GM11168 (cell line): Measurements from ENCODE around the gene EIF4G3.
"Not testable (repeated sequence)": the region's sequence is repeated elsewhere in the genome, so short reads cannot be mapped to it uniquely, and the experiment has no call there.

Source experiments
- in situ Hi-C: fragments of 300-500 bp; cut with MboI; formaldehyde crosslinking; loops from one replicate; pipeline ENCODE4 v1.12.0; 2022; ENCODE audit warnings: low sequenced_read_pairs; ENCODE audit not compliant: unreplicated experiment

The EIF4G3 gene

DNA sequence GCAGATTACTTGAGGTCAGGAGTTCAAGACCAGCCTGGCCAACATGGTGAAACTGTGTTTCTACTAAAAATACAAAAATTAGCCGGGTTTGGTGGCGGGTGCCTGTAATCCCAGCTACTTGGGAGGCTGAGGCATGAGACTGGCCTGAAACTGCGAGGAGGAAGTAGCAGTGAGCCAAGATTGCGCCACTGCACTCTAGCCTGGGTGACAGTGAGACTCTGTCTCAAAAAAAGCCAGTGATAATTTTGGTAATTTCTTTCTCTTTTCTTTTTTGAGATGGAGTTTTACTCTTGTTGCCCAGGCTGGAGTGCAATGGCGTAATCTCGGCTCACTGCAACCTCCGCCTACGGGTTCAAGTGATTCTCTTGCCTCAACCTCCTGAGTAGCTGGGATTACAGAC lies 324.9 kb downstream of the EIF4G3 start:
- in situ Hi-C loops, result not testable (repeated sequence)

DNA sequence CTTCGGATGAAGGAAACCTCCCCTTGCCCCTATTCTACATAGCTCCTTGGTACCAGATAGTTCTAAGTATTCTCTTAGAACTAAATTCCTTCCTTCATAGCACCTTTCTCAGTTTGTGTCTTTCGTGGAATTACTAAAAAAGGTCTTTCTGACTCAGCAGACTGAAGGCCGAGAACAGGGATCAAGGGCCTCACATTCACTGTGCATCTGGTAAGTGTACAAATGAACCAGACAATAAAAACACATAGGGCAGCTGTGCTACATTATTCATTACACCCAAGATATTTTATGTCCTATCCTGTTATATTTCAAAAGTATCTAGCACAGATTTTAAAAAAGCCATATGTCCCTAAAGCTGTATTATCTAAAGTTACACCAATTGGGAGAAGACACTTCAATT lies 326.7 kb downstream of the EIF4G3 start:
- in situ Hi-C loops, result no loop called here

DNA sequence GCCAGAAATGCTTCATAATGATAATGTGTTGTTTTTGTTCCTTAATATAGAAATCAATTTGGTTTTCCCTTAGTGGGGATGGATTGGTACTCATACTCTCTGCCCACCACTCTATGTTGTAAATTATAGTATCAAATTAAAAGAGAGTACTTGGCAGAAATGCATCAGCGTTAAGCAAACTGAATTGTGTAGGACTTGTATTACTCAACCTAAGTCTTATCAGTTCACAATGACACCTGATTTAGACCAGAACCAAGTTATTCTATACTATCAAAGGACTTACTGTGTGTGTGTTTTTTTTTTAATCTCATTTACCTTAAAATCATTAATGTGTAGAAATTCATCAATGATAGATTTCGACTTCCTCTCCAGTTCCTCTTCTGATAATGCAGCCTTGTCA lies 327.6 kb downstream of the EIF4G3 start:
- in situ Hi-C loops, result no loop called here

DNA sequence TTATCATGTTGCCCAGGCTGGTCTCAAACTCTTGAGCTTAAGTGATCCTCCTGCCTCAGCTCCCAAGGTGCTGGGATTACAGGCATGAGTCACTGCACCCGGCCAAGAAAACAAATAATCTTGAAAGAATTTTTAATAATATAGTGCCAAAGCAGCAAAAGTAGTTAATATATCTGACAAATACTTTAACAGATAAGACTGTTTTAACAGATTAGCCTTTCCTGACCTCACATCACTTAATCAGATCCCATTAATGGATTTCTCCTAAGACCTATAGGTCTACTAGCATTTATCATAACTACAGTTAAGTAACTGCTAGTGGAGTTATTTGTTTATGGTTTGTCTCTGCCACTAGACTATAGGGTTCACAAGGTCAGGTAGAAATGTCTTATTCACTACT lies 328.5 kb downstream of the EIF4G3 start:
- in situ Hi-C loops, result no loop called here

DNA sequence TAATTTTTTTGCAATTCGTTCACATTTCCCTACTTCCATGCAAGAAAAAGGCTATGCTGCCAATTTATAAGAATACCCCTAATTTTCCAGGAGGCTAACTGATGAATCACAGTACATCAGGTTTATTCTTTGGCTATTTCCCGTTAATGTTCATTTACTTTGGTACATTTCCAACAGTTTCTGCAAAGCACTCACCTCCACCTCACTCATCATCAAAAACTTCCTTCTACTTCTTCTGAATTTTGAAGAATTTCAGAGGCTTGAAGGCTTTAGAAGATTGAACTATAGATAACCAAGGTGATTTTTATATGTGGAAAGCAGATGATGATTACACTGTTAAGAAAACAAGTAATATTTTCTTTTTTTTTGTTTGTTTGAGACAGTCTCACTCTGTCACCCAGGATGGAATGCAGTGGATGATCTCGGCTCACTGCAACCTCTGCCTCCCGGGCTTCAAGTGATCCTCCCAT lies 329.1 kb downstream of the EIF4G3 start:
- in situ Hi-C loops, result no loop called here

DNA sequence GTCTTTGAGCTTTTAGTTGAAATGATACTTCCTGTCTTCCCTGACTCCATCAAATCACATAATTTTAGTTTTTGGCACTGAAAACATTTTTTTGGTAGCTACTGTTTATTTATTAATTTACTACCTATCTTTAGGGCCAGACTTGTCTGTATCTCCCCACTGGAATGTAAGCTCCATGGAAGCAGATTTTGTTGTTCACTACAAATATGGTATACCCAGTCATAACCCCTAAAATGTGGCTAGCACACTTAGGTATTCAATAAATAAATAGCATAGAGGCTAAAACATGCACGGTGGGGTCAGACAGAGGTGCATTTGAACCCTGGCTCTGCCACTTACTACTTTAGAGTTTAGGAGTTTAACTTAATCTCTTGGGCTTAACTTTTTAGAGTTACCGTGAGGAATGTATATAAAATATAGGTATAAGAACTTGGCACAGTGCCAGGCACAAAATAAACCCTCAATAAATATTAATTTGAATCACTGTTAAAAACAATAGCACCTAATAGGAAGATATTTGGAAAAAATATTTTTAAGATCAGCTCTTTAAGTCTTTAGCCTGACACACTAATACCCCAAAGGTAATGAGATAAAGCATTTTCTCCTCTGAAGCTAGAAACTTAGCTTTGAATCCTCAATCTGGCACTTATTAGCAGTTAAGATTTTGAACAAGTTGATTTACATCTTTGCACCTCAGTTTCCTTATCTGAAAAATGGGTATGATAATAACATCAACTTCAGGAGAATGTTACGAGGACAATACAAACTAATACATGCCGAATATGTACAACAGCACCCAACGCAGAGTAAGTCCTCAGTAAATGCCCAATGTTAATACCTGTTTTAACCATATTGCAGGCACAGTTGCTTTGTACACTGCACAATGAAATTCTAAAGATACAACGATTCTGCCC lies 330.0 kb downstream of the EIF4G3 start:
- in situ Hi-C loops, result no loop called here

DNA sequence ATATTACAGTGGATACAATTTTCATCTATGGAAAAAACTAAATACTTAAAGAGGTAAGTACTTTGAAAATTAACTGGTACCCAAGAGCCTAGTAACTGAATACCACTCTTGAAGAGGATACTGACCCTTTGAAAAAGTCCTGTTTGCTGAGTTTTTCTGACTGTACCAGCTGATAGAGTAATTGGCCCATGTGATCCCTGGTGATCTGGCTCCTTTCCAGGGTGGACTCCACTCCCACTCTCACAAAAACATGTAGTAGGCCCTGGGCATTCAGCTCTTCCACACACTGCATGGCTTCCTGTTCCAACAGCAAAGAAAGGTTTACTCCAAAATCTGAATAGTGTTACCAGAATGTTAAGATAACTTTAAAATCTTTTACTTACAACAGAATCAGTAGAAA lies 336.0 kb downstream of the EIF4G3 start:
- in situ Hi-C loops, result no loop called here

DNA sequence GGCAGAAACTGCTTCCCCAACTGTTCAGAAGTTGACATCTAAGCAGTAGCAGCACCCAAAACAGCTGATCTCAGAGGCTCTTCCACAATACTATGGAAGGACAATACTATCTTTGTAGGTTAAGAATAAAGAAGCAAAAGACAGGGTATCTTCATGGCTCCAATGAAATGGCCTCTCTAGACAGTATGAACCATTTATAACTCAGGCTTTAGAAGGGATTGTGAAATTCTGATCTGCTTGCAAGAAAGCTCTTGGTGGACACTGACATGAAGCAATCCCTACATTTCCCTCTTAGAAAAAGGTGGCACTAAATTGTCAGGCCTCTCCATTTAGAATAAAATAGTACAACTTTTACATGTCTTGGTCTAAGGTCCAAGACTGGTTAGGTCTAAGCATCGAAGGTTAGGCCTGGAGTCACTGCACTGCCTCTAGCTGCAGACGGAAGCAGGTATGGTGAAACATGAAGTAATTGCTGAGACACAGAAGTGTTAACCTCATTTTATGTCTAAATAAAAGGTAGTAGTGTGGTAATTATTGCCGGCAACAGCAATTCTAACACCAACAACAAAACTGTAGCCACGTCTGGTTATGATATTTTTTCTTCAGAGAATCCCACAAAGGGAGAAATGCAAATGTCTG lies 339.0 kb downstream of the EIF4G3 start:
- in situ Hi-C loops, result no loop called here

DNA sequence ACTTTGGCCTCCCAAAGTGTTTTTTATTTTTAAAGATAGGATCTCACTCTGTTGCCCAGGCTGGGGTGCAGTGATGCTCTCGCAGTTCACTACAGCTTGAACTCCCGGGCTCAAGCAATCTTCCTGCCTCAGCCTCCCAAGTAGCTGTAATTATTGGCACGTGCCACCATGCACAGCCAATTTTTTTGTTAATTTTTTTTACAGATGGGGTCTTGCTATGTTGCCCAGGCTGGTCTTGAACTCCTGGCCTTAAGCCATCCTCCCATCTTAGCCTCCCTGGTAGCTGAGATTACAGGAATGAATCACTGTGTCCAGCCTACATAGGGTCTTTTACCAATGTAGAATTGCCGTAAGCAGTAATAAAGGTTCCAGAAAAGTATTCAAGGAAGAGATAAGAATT lies 340.5 kb downstream of the EIF4G3 start:
- in situ Hi-C loops, result no loop called here

DNA sequence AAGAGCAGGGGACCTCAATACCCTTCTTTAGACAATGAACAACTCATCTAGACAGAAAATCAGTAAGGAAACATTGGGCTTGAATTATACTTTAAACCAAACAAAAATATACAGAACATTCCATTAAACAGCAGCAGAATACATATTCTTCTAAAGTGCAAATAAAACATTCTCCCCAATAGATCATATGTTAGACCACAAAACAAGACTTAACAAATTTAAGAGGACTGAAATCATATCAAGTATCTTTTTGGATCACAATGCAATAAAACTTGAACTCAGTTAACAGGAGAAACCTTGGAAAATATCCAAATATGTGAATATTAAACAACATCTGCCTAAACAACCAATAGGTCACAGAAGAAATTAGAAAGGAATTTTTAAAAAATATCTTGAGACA lies 341.9 kb downstream of the EIF4G3 start:
- in situ Hi-C loops, result no loop called here

DNA sequence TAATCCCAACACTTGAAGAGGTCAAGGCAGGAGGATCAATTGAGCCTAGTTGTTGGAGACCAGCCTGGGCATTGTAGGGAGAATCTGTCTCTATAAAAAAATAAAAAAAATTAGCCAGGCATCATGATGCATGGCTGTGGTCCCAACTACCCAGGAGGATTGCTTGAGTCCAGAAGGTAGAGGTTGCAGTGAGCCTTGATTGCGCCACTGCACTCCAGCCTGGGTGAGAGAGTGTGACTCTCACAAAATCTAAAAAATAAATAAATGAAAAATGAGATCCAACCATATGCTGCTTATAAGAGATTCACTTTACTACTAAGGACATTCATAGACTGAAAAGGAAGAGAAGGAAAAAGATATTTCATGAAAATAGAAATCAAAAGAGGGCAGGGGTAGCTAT lies 342.5 kb downstream of the EIF4G3 start:
- in situ Hi-C loops, result no loop called here

DNA sequence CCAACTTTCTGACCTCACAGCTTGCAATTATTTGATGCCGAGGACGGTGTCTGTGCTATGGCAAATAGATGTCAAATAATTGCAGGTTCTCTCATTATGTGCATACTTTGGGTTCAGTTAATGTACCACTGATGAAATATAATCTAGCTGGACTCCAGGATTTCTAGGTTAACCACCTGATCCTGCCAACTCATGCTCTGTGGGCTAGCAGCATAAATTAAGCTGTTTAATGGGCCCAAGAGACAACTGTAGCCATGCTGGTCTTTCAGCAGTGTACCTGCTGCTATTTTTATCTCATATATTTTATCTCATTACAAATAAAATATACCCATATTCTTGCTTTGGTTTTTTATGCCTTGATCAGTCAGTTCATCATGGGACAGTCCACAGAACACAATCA lies 346.3 kb downstream of the EIF4G3 start:
- in situ Hi-C loops, result no loop called here

DNA sequence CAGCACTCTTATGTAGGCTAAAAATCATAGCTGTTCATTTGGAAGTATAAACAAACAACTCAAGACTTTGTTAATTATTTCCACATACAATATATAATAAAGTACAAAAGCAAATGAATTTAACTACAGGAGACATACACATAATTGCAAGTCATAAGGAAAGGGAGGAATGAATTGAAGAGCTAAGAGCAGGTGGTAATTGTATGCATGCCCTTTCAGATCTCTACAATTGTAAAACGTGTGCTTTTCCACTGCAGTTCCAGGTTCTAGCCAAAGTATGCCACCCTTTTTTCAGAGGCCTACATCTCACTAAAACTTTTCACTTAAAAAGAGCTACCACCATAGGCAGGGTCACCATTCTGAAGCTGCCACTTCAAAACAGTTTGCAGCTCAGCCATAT lies 346.8 kb downstream of the EIF4G3 start:
- in situ Hi-C loops, result no loop called here

DNA sequence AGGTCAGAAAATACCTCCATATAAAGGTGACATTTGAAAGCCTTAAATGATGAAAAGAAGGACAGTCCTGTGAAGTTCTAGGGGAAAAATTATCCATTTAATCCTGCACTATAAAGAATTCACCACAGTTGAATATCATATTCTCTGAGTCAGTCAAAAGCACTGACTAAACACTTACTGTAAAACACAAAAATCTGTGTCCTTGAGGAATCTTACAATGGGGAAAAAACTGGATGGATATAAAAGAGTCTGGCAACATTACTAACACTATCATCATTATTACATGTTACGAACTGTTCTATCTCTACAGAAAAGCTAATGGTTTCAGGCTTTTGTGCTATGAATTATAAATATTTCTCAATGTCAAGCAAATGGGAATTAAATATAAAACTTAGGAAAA lies 347.2 kb downstream of the EIF4G3 start:
- in situ Hi-C loops, result no loop called here

DNA sequence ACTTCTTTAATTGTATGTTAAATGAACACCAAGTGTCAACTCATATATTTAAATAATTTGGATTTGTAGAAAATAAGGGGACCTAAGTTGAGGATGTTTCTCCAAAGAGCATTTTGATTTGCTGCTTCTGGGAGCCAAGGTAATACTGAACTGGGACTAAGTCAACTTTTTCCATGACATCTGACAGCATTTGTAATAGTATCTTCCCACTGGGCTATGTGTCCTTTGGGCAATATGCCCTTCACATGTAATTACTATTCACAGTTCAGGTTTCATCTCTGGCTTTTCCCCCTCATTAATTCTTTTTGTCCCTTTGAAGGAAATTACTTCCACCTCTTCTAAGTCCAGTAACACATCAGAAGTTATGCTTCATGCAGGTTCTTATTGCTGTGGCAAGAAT lies 352.9 kb downstream of the EIF4G3 start:
- in situ Hi-C loops, result no loop called here

DNA sequence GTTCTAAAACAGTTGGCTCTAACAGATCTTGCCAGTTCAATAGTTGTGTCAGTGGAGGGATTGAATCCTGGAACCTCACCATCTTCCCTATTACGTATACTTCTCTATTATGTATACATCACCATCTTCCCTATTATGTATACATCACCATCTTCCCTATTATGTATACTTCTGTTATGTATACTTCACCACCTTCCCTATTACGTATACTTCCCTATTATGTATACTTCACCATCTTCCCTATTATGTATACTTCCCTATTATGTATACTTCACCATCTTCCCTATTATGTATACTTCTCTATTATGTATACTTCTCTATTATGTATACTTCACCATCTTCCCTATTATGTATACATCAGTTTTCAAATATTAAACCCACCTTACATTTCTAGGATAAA lies 355.2 kb downstream of the EIF4G3 start:
- in situ Hi-C loops, result no loop called here

DNA sequence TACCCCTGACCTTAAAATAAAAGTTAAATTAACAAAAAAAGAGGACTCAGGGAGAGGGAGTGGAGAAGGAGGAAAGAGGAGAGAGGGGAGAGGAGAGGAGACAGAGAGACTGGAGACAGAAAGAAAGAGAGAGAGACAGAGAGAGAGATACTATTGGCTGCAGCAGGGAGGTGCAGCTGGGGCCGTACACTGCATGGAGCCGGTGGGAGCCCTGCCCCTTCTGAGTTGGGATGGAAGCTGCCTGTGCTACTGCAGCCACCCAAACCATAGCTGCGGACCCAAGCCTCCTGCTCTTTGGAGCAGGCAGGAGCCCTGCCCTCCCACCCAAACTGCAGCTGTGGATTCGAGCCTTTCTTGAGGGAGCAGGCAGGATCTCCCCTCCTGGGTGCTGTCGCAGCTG lies 356.9 kb downstream of the EIF4G3 start:
- in situ Hi-C loops, result no loop called here

DNA sequence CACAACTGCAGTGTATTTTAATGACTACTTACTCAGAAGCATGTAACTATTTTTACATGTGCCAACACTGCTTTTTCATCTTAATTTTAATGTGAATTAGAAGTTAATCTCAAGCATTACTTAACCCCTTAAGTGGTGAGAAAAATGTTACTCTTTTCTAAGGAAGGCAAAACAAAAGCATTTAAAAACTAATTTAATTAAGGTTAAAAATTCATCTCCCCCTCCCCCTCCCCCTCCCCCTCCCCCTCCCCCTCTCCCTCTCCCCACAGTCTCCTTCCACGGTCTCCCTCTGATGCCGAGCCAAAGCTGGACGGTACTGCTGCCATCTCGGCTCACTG lies 362.2 kb downstream of the EIF4G3 start:
- in situ Hi-C loops, result no loop called here

DNA sequence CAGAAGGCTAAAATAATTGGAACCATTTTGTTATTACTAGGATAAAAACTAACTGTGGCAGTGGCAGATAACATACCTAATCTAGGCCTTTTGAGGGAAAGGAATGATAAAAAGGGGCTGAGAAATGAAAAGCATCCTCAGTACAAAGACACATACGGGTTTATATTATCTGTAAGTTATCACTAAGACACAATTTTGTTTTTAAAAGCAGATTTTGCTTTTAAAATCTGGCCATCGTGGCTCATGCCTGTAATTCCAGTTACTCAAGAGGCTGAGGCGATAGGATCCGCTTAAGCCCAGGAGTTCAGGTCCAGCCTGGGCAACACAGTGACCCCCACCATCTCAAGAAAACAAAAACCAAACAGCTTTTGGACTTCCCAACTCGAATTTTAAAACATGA lies 364.8 kb downstream of the EIF4G3 start:
- in situ Hi-C loops, result no loop called here

DNA sequence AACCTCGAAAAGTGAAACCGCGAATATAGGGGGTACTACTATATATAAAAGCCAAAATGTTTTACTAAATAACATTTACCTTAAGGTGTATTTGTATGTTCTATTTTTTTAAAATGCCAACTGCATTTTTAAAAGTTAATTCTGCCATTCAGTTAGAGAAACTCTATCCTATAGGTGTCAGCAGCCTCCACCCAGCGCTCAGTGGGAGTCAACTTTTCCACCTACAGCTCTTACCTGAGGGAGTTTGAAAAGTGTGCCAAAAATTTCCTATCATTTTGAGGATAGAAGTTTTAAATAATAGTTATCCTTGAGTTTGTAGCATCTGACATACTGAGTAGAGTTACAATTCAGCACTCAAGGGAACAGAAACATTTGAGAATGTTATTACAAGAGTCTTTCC lies 383.5 kb downstream of the EIF4G3 start:
- in situ Hi-C loops, result no loop called here

DNA sequence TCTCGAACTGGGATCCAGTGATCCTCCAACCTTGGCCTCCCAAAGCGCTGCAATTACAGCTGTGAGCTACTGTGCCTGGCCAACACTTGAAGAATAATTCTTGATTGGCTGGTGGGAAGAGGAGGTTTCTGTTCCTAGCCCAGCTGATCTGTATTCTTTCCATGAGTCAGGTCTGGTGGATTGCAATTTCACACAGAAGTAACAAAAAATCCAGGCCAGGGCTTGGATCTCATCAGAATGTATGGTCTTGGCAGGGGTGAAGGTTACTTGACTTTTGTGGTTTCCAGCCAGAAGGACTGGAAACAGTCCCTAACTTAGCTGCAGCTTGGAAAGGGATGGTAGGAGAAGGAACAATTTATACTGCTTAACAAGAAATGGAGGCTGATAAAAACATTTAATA lies 384.5 kb downstream of the EIF4G3 start:
- in situ Hi-C loops, result no loop called here

DNA sequence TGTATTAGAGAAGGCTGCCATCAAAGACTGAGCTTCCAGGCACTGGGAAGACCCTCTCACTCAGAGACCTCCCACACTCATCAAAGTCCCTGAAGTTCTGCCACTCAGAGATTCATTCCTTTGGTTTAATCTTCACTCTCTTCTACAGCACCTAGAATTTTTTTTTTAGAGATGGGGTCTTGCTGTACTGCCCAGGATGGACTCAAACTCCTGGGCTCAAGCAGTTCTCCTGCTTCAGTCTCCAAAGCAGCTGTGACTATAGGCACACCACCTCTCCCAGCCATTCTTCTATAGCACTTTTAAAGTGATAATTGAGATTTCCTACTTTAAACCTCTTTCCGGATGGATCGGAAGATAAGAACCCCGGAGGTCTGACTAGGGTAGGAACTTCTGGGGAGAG lies 385.9 kb downstream of the EIF4G3 start:
- in situ Hi-C loops, result no loop called here
